CD4-positive, CD25-positive, alpha-beta regulatory T cell (primary cell): ENCODE data around the gene JAK1. TPM values are rescaled to one million over a fixed set of nuclear protein-coding genes. Genes with fewer than 3 reads are reported as not detected.

Experiments
- ATAC-seq, 2 donors: fragments of 150-1000 bp; cut with Tn5 transposase; one replicate each; pipeline ENCODE4 v1.10.0; 2021; ENCODE audit warnings: low read depth in 2 of 2, moderate number of reproducible peaks in 2 of 2, moderate library complexity in 1 of 2
- DNase-seq, 3 donors: peaks; one replicate each; pipeline versions ENCODE4 v3.0.0 to v3.0.0-alpha.2; 2012 to 2022; ENCODE audit warnings: mixed read lengths in 1 of 3
- H3K27ac ChIP-seq: one replicate; pipeline ENCODE4 v1.7.0; 2013; ENCODE audit warnings: mild to moderate bottlenecking, low read length; ENCODE audit not compliant: insufficient read depth, poor library complexity, severe bottlenecking
- H3K27me3 ChIP-seq: one replicate; pipeline ENCODE4 v1.7.0; 2013; ENCODE audit warnings: low read length; ENCODE audit not compliant: control insufficient read depth, insufficient read depth
- H3K36me3 ChIP-seq: one replicate; pipeline ENCODE4 v1.7.0; 2013; ENCODE audit warnings: mild to moderate bottlenecking, low read length, moderate library complexity; ENCODE audit not compliant: control insufficient read depth, insufficient read depth
- H3K4me1 ChIP-seq: 2 replicates; pipeline ENCODE4 v1.7.0; 2013; ENCODE audit warnings: mild to moderate bottlenecking, low read length; ENCODE audit not compliant: insufficient read depth, control insufficient read depth, poor library complexity, severe bottlenecking
- H3K4me3 ChIP-seq: one replicate; pipeline ENCODE4 v1.7.0; 2013; ENCODE audit warnings: low read depth, mild to moderate bottlenecking, low read length, moderate library complexity
- H3K9me3 ChIP-seq, 2 experiments: 1 replicate in 1 of 2; 2 replicates in 1 of 2; pipeline ENCODE4 v1.7.0; 2013; ENCODE audit warnings: low read length in 2 of 2, mild to moderate bottlenecking in 1 of 2, moderate library complexity in 1 of 2; ENCODE audit not compliant: control insufficient read depth in 2 of 2
- H3K27ac Mint-ChIP-seq, 3 donors: one replicate each; pipeline ENCODE4 v1.8.0; 2020 to 2022; ENCODE audit warnings: mild to moderate bottlenecking in 3 of 3, mixed read lengths in 3 of 3, moderate library complexity in 2 of 3
- H3K27me3 Mint-ChIP-seq: one replicate; pipeline ENCODE4 v1.8.0; 2022; ENCODE audit warnings: mild to moderate bottlenecking, mixed read lengths
- H3K36me3 Mint-ChIP-seq: one replicate; pipeline ENCODE4 v1.8.0; 2020; ENCODE audit warnings: mixed read lengths
- H3K4me1 Mint-ChIP-seq, 4 donors: one replicate each; pipeline ENCODE4 v1.8.0; 2020 to 2022; ENCODE audit warnings: mixed read lengths in 4 of 4, mild to moderate bottlenecking in 1 of 4
- H3K4me3 Mint-ChIP-seq, 4 donors: one replicate each; pipeline ENCODE4 v1.8.0; 2020 to 2022; ENCODE audit warnings: mild to moderate bottlenecking in 4 of 4, mixed read lengths in 4 of 4, moderate library complexity in 3 of 4
- H3K9me3 Mint-ChIP-seq, 7 donors: one replicate each; pipeline ENCODE4 v1.8.0; 2020 to 2022; ENCODE audit warnings: mixed read lengths in 7 of 7, mild to moderate bottlenecking in 3 of 7, moderate library complexity in 2 of 7
- polyA plus RNA-seq, 4 donors: library from polyadenylated mRNA; unstranded; fragments of 300-500 nt; fragmentation: Illumina TruSeq; gene quantifications; one replicate each; pipeline ENCODE4 v1.2.3, GENCODE V29; 2021
- total RNA-seq: library from RNA; stranded (reverse); gene quantifications from one replicate; pipeline ENCODE4 v1.2.3, GENCODE V29; 2022

The JAK1 gene
- total and polyA plus RNA-seq, 5 donors from 2014 or later: 215 to 333 (median 229) TPM

DNA sequence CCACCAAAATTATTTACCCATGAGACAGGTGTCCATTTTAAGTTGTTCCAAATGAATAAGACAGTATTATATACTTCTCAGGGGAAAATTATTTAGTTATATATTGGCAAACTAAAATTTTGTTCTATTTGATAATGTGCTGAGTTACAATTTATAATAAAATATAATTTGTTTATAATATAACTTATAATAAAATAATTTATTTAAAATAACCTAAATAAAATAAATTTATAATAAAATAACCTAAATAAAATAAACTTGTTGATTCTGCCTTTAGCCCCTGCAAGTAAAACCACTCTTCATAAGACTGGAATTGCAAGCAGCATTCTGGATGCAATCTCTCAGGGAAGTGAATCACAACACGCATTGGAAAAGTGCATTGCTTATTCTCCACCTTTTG is 151.9 kb downstream of the JAK1 start:
- H3K36me3 ChIP-seq: no peaks in the 10 kb centered on the region
- DNase-seq (no peak), ATAC-seq (no peak)
- H3K4me1 ChIP-seq: no peaks in the 10 kb centered on the region
- Mint-ChIP-seq H3K9me3 (peaks cover 0 to 4% (median 2%) of the 10 kb centered on the region in 7 donors), H3K27ac (no peak overlapping the region), H3K36me3 (peaks cover 4% of the 10 kb centered on the region), H3K27me3 (peaks cover 24% of the 10 kb centered on the region), H3K4me3 (no peak overlapping the region), H3K4me1 (no peaks in the 10 kb centered on the region)
- no peak overlapping the region for H3K27ac ChIP-seq
- H3K9me3 ChIP-seq: no peaks in the 10 kb centered on the region
- H3K27me3 ChIP-seq: peaks cover 14% of the 10 kb centered on the region
- no peak overlapping the region for H3K4me3 ChIP-seq

DNA sequence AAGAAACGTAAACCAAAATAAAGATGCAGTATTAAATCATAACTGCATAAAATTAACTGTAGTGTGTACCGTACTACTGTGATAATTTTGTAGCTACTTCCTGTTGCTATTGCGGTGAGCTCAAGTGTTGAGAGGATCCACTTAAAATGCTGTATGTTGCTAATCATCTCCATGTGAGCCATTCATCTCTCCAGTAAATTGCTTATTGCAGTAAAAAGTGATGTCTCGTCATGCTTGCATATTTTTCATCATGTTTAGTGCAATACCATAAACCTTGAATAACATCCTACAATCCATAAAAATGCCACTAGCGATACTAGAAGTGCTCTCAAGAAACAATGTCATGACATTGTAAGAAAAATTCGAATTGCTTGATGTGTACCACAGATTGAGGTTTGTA is 155.2 kb downstream of the JAK1 start:
- ATAC-seq (no peak), DNase-seq (no peak)
- Mint-ChIP-seq H3K9me3 (no peaks in the 10 kb centered on the region), H3K27ac (no peak overlapping the region), H3K36me3 (no peaks in the 10 kb centered on the region), H3K27me3 (peaks cover 9% of the 10 kb centered on the region), H3K4me3 (no peak overlapping the region), H3K4me1 (no peaks in the 10 kb centered on the region)
- no peak overlapping the region for H3K27ac ChIP-seq
- no peaks in the 10 kb centered on the region for H3K9me3 ChIP-seq
- H3K27me3 ChIP-seq: peaks cover 14% of the 10 kb centered on the region
- H3K4me3 ChIP-seq: no peak overlapping the region
- no peaks in the 10 kb centered on the region for H3K4me1 ChIP-seq
- H3K36me3 ChIP-seq: no peaks in the 10 kb centered on the region

DNA sequence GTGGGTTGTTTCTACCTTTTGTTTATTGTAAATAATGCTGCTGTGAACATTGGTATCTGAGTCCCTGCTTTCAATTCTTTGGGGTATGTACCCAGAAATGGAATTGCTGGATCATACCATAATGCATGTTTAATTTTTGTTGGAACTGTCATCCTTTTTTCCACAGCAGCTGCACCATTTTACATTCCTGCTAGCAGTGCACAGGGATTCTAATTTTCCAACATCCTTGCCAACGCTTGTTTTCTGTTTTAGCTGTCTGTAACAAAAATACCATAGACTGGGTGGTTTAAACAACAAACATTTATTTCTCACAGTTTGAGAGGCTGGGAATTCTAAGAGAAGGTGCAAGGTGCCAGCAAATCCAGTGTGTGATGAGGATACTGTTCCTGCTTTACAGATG is 156.3 kb downstream of the JAK1 start:
- Histone ChIP-seq H3K4me3 (no peak overlapping the region), H3K27ac (no peak overlapping the region), H3K9me3 (no peaks in the 10 kb centered on the region), H3K36me3 (no peaks in the 10 kb centered on the region), H3K4me1 (no peaks in the 10 kb centered on the region), H3K27me3 (peaks cover 8% of the 10 kb centered on the region)
- Mint-ChIP-seq H3K4me3 (no peak overlapping the region), H3K27me3 (peaks cover 4% of the 10 kb centered on the region), H3K27ac (no peak overlapping the region), H3K9me3 (no peaks in the 10 kb centered on the region), H3K4me1 (no peaks in the 10 kb centered on the region), H3K36me3 (no peaks in the 10 kb centered on the region)
- no peak for ATAC-seq
- DNase-seq: no peak

DNA sequence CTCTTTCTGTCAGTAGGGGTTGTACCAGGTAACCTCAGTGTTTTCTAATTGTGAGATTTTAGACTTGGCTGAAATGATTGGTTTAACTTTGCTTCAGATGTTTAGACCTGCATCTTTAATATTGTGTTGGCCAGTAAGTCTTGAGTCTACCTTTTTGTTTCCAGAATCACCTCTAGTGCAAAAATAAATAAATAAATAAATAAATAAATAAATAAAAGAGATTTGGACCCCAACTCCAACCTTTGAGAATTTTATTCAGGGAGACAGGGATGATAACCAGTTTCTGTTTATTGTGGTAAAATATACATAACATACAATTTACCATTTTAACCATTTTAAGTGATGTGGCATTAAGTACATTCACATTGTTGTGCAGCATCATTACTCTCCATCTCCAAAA is 157.0 kb downstream of the JAK1 start:
- Mint-ChIP-seq H3K4me3 (no peak overlapping the region), H3K36me3 (no peaks in the 10 kb centered on the region), H3K27me3 (peaks cover 10% of the 10 kb centered on the region), H3K9me3 (no peaks in the 10 kb centered on the region), H3K27ac (no peak overlapping the region), H3K4me1 (no peaks in the 10 kb centered on the region)
- H3K36me3 ChIP-seq: no peaks in the 10 kb centered on the region
- H3K4me3 ChIP-seq: no peak overlapping the region
- DNase-seq (no peak), ATAC-seq (no peak)
- H3K27ac ChIP-seq: no peak overlapping the region
- no peaks in the 10 kb centered on the region for H3K4me1 ChIP-seq
- H3K9me3 ChIP-seq: no peaks in the 10 kb centered on the region
- peaks cover 8% of the 10 kb centered on the region for H3K27me3 ChIP-seq

DNA sequence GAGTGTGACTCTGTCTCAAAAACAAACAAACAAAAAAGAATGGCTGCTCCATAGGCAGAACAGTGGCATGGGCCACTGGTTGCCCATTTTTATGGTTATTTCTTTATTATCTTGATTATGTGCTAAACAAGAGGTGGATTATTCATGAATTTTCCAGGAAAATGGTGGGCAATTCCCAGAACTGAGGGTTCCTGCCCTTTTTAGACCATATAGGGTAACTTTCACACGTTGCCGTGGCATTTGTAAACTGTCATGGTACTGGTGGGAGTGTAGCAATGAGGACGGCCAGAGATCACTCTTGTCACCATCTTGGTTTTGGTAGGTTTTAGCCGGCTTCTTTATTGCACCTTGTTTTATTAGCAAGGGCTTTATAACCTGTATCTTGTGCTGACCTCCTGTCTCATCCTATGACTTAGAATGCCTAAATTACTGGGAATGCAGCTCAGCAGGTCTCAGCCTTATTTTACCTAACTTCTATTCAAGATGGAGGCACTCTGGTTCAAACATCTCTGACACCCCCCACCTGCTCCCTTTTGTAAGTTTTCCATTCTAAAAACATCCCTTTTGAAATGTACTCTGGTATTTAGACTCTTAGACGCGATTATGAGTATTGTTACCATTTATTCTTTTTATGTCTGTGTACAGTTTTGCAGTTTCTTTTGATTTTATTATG is 164.4 kb downstream of the JAK1 start:
- peaks cover 1% of the 10 kb centered on the region for H3K27me3 ChIP-seq

DNA sequence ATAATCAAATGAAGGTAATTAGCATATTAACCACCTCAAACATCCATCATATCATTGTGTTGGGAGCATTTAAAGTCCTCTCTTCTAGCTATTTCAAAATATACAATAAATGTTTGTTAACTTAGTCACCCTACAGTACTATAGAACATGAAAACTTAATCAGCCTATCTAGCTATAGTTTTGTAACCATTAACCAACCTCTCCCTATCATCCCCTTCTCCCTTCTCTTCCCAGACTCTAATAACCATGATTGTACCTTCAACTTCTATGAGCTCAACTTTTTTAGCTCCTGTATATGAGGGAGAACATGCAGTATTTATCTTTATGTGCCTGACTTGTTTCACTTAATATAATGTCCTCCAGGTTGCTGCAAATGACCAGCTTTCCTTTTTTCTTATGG is 167.5 kb downstream of the JAK1 start:
- no peak for ATAC-seq
- no peak overlapping the region for H3K4me3 Mint-ChIP-seq
- H3K36me3 Mint-ChIP-seq: no peaks in the 10 kb centered on the region

More for the DNA sequence above, 164.4 kb downstream of the JAK1 start:
- no peak overlapping the region for H3K4me3 Mint-ChIP-seq
- DNase-seq: no peak
- H3K27me3 Mint-ChIP-seq: peaks cover 19% of the 10 kb centered on the region
- ATAC-seq: no peak
- Histone ChIP-seq H3K36me3 (no peaks in the 10 kb centered on the region), H3K27ac (no peak overlapping the region), H3K9me3 (no peaks in the 10 kb centered on the region), H3K4me1 (no peaks in the 10 kb centered on the region), H3K4me3 (no peak overlapping the region)
- H3K4me1 Mint-ChIP-seq: no peaks in the 10 kb centered on the region
- H3K9me3 Mint-ChIP-seq: peaks cover 0 to 5% (median 0%) of the 10 kb centered on the region in 7 donors
- no peak overlapping the region for H3K27ac Mint-ChIP-seq
- H3K36me3 Mint-ChIP-seq: no peaks in the 10 kb centered on the region

DNA sequence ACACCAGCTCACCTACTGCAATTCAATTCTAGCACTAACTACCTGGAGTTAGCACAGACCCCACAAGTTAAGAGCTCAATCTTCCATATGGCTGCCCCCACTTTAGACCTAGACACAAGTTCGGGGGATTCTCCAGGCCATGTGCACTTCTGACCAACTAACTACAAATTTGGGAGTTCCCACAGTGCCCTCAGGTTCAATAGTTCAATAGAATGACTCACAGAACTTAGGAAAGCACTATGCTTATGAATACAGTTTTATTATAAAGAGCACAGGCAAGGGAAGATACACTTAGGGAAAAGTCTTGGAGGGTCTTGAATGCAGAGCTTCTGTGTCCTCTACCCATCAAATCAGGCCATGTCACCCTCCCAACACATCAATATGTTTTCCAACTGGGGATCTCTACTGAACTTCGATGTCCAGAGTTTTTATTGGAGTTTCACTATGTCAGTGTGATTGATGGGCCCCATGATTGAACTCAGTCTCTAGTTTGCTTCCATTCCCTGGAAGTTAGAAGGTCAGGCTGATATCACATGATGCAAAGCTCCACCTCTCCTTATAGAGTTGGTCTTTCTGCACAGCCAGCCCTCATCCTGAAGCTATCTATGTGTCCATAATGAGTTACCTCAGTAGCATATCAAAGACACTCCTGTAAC is 175.4 kb downstream of the JAK1 start:
- DNase-seq (no peak), ATAC-seq (no peak)
- no peaks in the 10 kb centered on the region for H3K36me3 ChIP-seq
- H3K9me3 ChIP-seq: peaks cover 8 to 16% of the 10 kb centered on the region in 2 experiments
- no peaks in the 10 kb centered on the region for H3K4me1 ChIP-seq
- H3K27ac ChIP-seq: no peak overlapping the region
- Mint-ChIP-seq H3K36me3 (no peaks in the 10 kb centered on the region), H3K27ac (no peak overlapping the region), H3K4me3 (no peak overlapping the region), H3K27me3 (no peaks in the 10 kb centered on the region), H3K9me3 (peaks cover 0 to 20% (median 4%) of the 10 kb centered on the region in 7 donors), H3K4me1 (no peaks in the 10 kb centered on the region)
- H3K27me3 ChIP-seq: peaks cover 4% of the 10 kb centered on the region
- H3K4me3 ChIP-seq: no peak overlapping the region

More for the DNA sequence above, 167.5 kb downstream of the JAK1 start:
- Histone ChIP-seq H3K27me3 (peaks cover 1% of the 10 kb centered on the region), H3K4me3 (no peak overlapping the region), H3K36me3 (no peaks in the 10 kb centered on the region), H3K27ac (no peak overlapping the region), H3K4me1 (no peaks in the 10 kb centered on the region), H3K9me3 (no peaks in the 10 kb centered on the region)
- no peaks in the 10 kb centered on the region for H3K4me1 Mint-ChIP-seq
- no peak overlapping the region for H3K27ac Mint-ChIP-seq
- peaks cover 11% of the 10 kb centered on the region for H3K27me3 Mint-ChIP-seq
- DNase-seq: no peak
- H3K9me3 Mint-ChIP-seq: peaks cover 0 to 3% (median 0%) of the 10 kb centered on the region in 7 donors
